Panc1 (cell line): ENCODE data around the gene TBX19. TPM values are rescaled to one million over a fixed set of nuclear protein-coding genes. Genes with fewer than 3 reads are reported as not detected.

Source experiments
- ATAC-seq: fragments of 200-7000 bp; cut with Tn5 transposase; 2 replicates; pipeline ENCODE4 v1.9.1; 2020; ENCODE audit warnings: mild to moderate bottlenecking, moderate library complexity
- BruUV-seq: library from RNA; stranded (reverse); fragments of 400-500 nt; replicated peaks from 2 replicates; lab custom pipeline; 2021; lab: Mats Ljungman, UMichigan
- CTCF ChIA-PET: fragments of 300-600 bp; sonication (Branson Sonifier 250); formaldehyde crosslinking; loops from one replicate; lab custom pipeline; 2022; ENCODE audit warnings: antibody characterized with exemption; lab: Charles Lee
- POLR2A ChIA-PET: fragments of 300-600 bp; sonication (Branson Sonifier 250); formaldehyde crosslinking; loops from one replicate; lab custom pipeline; 2022; ENCODE audit warnings: antibody characterized with exemption; lab: Charles Lee
- DNase-seq: peaks from one replicate; pipeline ENCODE4 v3.0.0-alpha.2; 2010; ENCODE audit warnings: low read depth, low spot score
- H3K27ac ChIP-seq: 2 replicates; pipeline ENCODE4 v1.5.1; 2011; ENCODE audit warnings: mild to moderate bottlenecking, low read length, inconsistent platforms
- H3K27me3 ChIP-seq: fragments of 200-500 bp; sonication (Bioruptor generic); 2 replicates; pipeline ENCODE4 v1.6.0; 2014; ENCODE audit warnings: low read length, inconsistent platforms; ENCODE audit not compliant: control insufficient read depth, insufficient read depth
- H3K36me3 ChIP-seq: fragments of 200-500 bp; sonication (Bioruptor generic); 2 replicates; pipeline ENCODE4 v1.5.1; 2014; ENCODE audit warnings: inconsistent platforms, mild to moderate bottlenecking, low read length, moderate library complexity; ENCODE audit not compliant: control insufficient read depth, insufficient read depth
- H3K4me1 ChIP-seq: 2 replicates; pipeline ENCODE4 v1.5.1; 2011; ENCODE audit warnings: inconsistent platforms, mild to moderate bottlenecking, low read length, moderate library complexity; ENCODE audit not compliant: control insufficient read depth, insufficient read depth
- H3K4me3 ChIP-seq, 2 experiments: 2 replicates each; pipeline ENCODE4 v1.5.1; 2011 to 2012; ENCODE audit warnings: low read depth in 2 of 2, low read length in 2 of 2, mild to moderate bottlenecking in 2 of 2, inconsistent platforms in 1 of 2, moderate library complexity in 1 of 2
- H3K9me3 ChIP-seq: fragments of 200-500 bp; sonication (Bioruptor generic); 2 replicates; pipeline ENCODE4 v1.5.1; 2014; ENCODE audit warnings: low read depth, mild to moderate bottlenecking, inconsistent platforms, low read length, moderate library complexity; ENCODE audit not compliant: control insufficient read depth, insufficient read depth
- POLR2AphosphoS5 ChIP-seq: IDR thresholded peaks from 2 replicates; pipeline ENCODE4 v1.6.1; 2012; ENCODE audit warnings: mild to moderate bottlenecking, low read depth, low read length, moderate library complexity
- SIN3A ChIP-seq: IDR thresholded peaks from 2 replicates; pipeline ENCODE4 v1.6.1; 2012; ENCODE audit warnings: low read depth, mild to moderate bottlenecking, low read length, moderate library complexity, borderline replicate concordance; ENCODE audit not compliant: insufficient read depth
- TCF7L2 ChIP-seq: IDR thresholded peaks from 2 replicates; pipeline ENCODE4 v1.6.1; 2011; ENCODE audit warnings: mild to moderate bottlenecking, low read depth, low read length, inconsistent platforms
- in situ Hi-C: cut with HindIII; loops from 2 replicates; pipeline ENCODE4 v1.10.0; 2016; ENCODE audit warnings: low sequenced_read_pairs, low pct_unique_long_range_greater_than_20kb
- intact Hi-C: fragments of 100-400 bp; cut with micrococcal nuclease; formaldehyde crosslinking; loops from one replicate; pipeline ENCODE4 v1.10.0; 2022; ENCODE audit not compliant: unreplicated experiment
- total RNA-seq: library from RNA; stranded (reverse); gene quantifications from one replicate; pipeline ENCODE4 v1.2.1, GENCODE V29; 2021; ENCODE audit not compliant: unreplicated experiment
- TF ChIP-seq, protein P1 (sequence below): fragments of 450-650 bp; IDR thresholded peaks from 2 replicates; pipeline ENCODE4 v1.5.1; 2017; ENCODE audit warnings: mild to moderate bottlenecking
- TF ChIP-seq, protein P2 (sequence below), 2 experiments: IDR thresholded peaks; 2 replicates each; pipeline ENCODE4 v1.6.1; 2011 to 2012; ENCODE audit warnings: low read depth in 2 of 2, control low read depth in 1 of 2, low read length in 1 of 2, mild to moderate bottlenecking in 1 of 2, moderate library complexity in 1 of 2; ENCODE audit not compliant: insufficient read depth in 1 of 2

The TBX19 gene
- total RNA-seq, 1 experiment from 2014 or later, result 2.2 TPM

DNA sequence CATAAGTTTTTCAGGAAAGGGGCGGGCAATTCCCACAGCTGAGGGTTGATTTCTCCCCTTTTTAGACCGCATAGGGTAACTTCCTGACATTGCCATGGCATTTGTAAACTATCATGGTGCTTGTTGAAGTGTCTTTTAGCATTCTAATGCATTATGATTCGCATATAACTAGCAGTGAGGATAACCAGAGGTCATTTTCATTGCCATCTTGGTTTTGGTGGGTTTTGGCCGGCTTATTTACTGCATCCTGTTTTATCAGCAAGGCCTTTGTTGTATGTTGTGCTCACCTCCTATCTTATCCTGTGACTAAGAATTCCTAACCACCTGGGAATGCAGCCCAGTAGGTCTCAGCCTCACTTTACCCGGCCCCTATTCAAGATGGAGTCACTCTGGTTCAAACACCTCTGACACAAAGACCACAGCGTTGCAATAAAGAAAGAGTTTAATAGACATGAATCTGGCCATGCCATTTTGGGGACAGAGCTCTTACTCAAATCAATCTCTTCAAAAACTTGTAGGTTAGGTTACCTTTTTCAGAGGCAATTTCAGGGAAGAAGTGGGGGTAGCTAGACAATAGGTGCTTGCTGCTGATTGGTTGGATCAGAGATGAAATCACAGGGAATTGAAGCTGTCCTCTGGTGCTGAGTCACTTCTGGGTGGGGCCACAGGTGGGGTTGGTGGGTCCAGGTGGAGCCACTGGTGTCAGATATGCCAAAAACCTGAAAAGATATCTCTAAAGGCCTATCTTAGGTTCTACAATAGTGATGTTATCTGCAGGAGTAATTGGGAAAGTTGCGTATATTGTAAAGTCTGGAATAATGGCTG is 23.3 kb downstream of the TBX19 start:
- in situ Hi-C loops, result no loop called here
- Histone ChIP-seq H3K9me3 (no peaks in the 10 kb centered on the region), H3K27ac (no peak overlapping the region), H3K36me3 (no peaks in the 10 kb centered on the region), H3K4me3 (no peak overlapping the region), H3K4me1 (no peaks in the 10 kb centered on the region), H3K27me3 (no peaks in the 10 kb centered on the region)
- BruUV-seq, result no TSS peak
- ATAC-seq (no peak), DNase-seq (no peak)
- ChIA-PET CTCF (no interaction called here), POLR2A (no interaction called here)
- intact Hi-C loops, result no loop called here
- TF ChIP-seq, protein P1, sequence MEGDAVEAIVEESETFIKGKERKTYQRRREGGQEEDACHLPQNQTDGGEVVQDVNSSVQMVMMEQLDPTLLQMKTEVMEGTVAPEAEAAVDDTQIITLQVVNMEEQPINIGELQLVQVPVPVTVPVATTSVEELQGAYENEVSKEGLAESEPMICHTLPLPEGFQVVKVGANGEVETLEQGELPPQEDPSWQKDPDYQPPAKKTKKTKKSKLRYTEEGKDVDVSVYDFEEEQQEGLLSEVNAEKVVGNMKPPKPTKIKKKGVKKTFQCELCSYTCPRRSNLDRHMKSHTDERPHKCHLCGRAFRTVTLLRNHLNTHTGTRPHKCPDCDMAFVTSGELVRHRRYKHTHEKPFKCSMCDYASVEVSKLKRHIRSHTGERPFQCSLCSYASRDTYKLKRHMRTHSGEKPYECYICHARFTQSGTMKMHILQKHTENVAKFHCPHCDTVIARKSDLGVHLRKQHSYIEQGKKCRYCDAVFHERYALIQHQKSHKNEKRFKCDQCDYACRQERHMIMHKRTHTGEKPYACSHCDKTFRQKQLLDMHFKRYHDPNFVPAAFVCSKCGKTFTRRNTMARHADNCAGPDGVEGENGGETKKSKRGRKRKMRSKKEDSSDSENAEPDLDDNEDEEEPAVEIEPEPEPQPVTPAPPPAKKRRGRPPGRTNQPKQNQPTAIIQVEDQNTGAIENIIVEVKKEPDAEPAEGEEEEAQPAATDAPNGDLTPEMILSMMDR, result no peak
- TF ChIP-seq, protein P2, sequence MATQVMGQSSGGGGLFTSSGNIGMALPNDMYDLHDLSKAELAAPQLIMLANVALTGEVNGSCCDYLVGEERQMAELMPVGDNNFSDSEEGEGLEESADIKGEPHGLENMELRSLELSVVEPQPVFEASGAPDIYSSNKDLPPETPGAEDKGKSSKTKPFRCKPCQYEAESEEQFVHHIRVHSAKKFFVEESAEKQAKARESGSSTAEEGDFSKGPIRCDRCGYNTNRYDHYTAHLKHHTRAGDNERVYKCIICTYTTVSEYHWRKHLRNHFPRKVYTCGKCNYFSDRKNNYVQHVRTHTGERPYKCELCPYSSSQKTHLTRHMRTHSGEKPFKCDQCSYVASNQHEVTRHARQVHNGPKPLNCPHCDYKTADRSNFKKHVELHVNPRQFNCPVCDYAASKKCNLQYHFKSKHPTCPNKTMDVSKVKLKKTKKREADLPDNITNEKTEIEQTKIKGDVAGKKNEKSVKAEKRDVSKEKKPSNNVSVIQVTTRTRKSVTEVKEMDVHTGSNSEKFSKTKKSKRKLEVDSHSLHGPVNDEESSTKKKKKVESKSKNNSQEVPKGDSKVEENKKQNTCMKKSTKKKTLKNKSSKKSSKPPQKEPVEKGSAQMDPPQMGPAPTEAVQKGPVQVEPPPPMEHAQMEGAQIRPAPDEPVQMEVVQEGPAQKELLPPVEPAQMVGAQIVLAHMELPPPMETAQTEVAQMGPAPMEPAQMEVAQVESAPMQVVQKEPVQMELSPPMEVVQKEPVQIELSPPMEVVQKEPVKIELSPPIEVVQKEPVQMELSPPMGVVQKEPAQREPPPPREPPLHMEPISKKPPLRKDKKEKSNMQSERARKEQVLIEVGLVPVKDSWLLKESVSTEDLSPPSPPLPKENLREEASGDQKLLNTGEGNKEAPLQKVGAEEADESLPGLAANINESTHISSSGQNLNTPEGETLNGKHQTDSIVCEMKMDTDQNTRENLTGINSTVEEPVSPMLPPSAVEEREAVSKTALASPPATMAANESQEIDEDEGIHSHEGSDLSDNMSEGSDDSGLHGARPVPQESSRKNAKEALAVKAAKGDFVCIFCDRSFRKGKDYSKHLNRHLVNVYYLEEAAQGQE (IDR thresholded peaks at IDR 0.05; ENCODE audit: insufficient read depth in 1 of 2, low read depth in 2 of 2, low read length in 1 of 2), result no peak
- TF ChIP-seq TCF7L2, result no peak
- TF ChIP-seq POLR2AphosphoS5, result no peak
- no peak for TF ChIP-seq SIN3A

DNA sequence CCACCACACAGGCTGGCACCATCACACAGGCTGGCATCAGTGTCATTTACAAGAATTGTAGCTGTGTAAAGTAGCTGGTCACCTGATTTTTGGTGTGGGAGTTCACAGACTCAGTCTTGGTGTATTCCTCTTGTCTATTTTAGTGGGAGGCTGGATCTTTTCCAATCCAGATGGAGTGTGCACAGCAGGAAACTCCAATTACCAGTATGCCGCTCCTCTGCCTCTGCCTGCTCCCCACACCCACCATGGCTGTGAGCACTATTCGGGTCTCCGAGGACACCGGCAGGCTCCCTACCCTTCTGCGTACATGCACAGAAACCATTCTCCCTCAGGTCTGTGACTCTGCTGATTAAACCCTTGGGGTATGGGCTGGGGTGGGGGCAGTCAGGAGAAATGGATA is 24.2 kb downstream of the TBX19 start:
- no TSS peak for BruUV-seq
- Histone ChIP-seq H3K27me3 (no peaks in the 10 kb centered on the region), H3K4me3 (no peak overlapping the region), H3K4me1 (no peaks in the 10 kb centered on the region), H3K9me3 (no peaks in the 10 kb centered on the region), H3K36me3 (no peaks in the 10 kb centered on the region), H3K27ac (no peak overlapping the region)
- intact Hi-C loops, result no loop called here
- TF ChIP-seq, protein P2 (IDR thresholded peaks at IDR 0.05; ENCODE audit: insufficient read depth in 1 of 2, low read depth in 2 of 2, low read length in 1 of 2), result no peak
- TF ChIP-seq, protein P1, result no peak
- TF ChIP-seq TCF7L2 (no peak), SIN3A (no peak), POLR2AphosphoS5 (no peak)
- POLR2A ChIA-PET, result no interaction called here
- in situ Hi-C loops, result no loop called here
- ATAC-seq (no peak), DNase-seq (no peak)
- CTCF ChIA-PET, result no interaction called here
